ENCODE data around the gene TRAPPC2L.

The TRAPPC2L gene

GRCh38 chr16:88862968-88863367 lies 6.0 kb downstream of the TRAPPC2L start:
- CTCF ChIA-PET = no interaction called here
- TF ChIP-seq FOXK2 (IDR thresholded peaks at IDR 0.05) = no peak
- TF ChIP-seq NFRKB (IDR thresholded peaks at IDR 0.05) = no peak
- TF ChIP-seq, protein P1, sequence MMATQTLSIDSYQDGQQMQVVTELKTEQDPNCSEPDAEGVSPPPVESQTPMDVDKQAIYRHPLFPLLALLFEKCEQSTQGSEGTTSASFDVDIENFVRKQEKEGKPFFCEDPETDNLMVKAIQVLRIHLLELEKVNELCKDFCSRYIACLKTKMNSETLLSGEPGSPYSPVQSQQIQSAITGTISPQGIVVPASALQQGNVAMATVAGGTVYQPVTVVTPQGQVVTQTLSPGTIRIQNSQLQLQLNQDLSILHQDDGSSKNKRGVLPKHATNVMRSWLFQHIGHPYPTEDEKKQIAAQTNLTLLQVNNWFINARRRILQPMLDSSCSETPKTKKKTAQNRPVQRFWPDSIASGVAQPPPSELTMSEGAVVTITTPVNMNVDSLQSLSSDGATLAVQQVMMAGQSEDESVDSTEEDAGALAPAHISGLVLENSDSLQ (IDR thresholded peaks at IDR 0.05) = no peak
- POLR2A ChIA-PET = no interaction called here
- no peak for DNase-seq (ENCODE audit: extremely low spot score)

GRCh38 chr16:88863426-88863825 lies 6.5 kb downstream of the TRAPPC2L start:
- ChIA-PET POLR2A (no interaction called here), CTCF (no interaction called here)
- DNase-seq (ENCODE audit: extremely low spot score) = no peak
- TF ChIP-seq LEF1 (IDR thresholded peaks at IDR 0.05; ENCODE audit: borderline replicate concordance) (no peak), BHLHE40 (IDR thresholded peaks at IDR 0.05; ENCODE audit: borderline replicate concordance) (no peak), HDGF (IDR thresholded peaks at IDR 0.05; ENCODE audit: borderline replicate concordance) (no peak), CTBP1 (IDR thresholded peaks at IDR 0.05; ENCODE audit: borderline replicate concordance) (no peak), TARDBP (IDR thresholded peaks at IDR 0.05) (no peak), ZNF384 (IDR thresholded peaks at IDR 0.05) (no peak), L3MBTL2 (conservative IDR thresholded peaks at IDR 0.05) (no peak), FOXM1 (IDR thresholded peaks at IDR 0.05; ENCODE audit: borderline replicate concordance) (no peak), ELF4 (IDR thresholded peaks at IDR 0.05) (no peak)
- TF ChIP-seq, protein P1 (IDR thresholded peaks at IDR 0.05) = no peak

- ChIA-PET POLR2A (no interaction called here), CTCF (no interaction called here)
- DNase-seq (ENCODE audit: extremely low spot score) = no peak
- TF ChIP-seq NFRKB (IDR thresholded peaks at IDR 0.05) (no peak), SUZ12 (IDR thresholded peaks at IDR 0.05) (no peak), CTBP1 (IDR thresholded peaks at IDR 0.05; ENCODE audit: borderline replicate concordance) (no peak), SP1 (IDR thresholded peaks at IDR 0.05) (no peak), HDGF (IDR thresholded peaks at IDR 0.05; ENCODE audit: borderline replicate concordance) (no peak)
- TF ChIP-seq, protein P1 (IDR thresholded peaks at IDR 0.05) = no peak
These were observed 7.2 kb downstream of the TRAPPC2L start for GRCh38 chr16:88864099-88864498.

DNA sequence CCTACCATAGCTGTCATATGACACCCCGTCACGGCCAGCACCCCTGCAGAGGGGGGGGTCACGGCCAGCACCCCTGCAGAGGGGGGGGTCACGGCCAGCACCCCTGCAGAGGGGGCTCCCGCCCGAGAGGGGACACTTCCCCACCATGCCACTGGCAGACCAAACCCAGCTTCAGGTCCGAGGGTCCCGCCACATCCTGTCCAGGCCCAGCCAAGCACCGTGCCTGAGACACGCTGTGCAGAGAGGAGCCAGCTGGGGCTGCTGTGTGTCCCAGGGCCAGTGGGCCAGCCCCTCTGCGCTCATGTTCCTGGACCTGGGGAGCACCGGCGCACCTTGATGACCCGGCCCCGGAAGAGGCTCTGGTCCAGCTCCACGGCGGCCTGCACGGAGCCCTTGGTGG lies 7.6 kb downstream of the TRAPPC2L start:
- POLR2A ChIA-PET = no interaction called here
- no peak for DNase-seq (ENCODE audit: extremely low spot score)
- CTCF ChIA-PET = no interaction called here
- TF ChIP-seq LEF1 (IDR thresholded peaks at IDR 0.05; ENCODE audit: borderline replicate concordance) (no peak), NFRKB (IDR thresholded peaks at IDR 0.05) (no peak), SP1 (IDR thresholded peaks at IDR 0.05) (no peak), TARDBP (IDR thresholded peaks at IDR 0.05) (no peak), ELF4 (IDR thresholded peaks at IDR 0.05) (no peak), L3MBTL2 (conservative IDR thresholded peaks at IDR 0.05) (no peak), HDGF (IDR thresholded peaks at IDR 0.05; ENCODE audit: borderline replicate concordance) (no peak), ARNT (IDR thresholded peaks at IDR 0.05) (no peak), BHLHE40 (IDR thresholded peaks at IDR 0.05; ENCODE audit: borderline replicate concordance) (no peak), SUZ12 (IDR thresholded peaks at IDR 0.05) (no peak)
- TF ChIP-seq, protein P1 (IDR thresholded peaks at IDR 0.05) = no peak

DNA sequence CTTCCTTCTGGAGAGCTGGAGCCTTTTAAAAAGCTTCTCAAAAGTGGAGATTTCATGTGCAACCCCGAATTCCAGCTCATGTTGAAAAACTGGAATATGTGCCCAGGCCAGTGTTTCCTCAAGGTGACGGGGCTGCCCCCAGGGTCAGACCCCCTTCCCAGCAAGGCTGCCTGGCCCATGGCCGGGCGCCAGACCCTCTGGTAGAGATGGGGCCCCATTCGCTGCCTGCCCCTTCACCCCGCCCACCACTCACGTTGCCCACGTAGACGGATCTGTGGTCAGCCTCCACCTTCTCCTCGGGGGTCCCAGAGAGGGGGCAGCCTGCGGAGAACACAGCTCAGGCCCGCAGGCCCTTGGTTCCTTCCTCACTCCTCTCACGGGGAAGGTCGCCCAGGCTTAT lies 8.4 kb downstream of the TRAPPC2L start:
- ChIA-PET POLR2A (no interaction called here), CTCF (no interaction called here)
- TF ChIP-seq ELF4 (IDR thresholded peaks at IDR 0.05) = no peak
- no peak for TF ChIP-seq ZNF384 (IDR thresholded peaks at IDR 0.05)
- TF ChIP-seq ARNT (IDR thresholded peaks at IDR 0.05) = no peak
- no peak for DNase-seq (ENCODE audit: extremely low spot score)

GRCh38 chr16:88865742-88866141 lies 8.8 kb downstream of the TRAPPC2L start:
- TF ChIP-seq ELF4 (IDR thresholded peaks at IDR 0.05) = no peak
- no peak for TF ChIP-seq LEF1 (IDR thresholded peaks at IDR 0.05; ENCODE audit: borderline replicate concordance)
- TF ChIP-seq SP1 (IDR thresholded peaks at IDR 0.05) = no peak
- no peak for DNase-seq (ENCODE audit: extremely low spot score)
- ChIA-PET CTCF (interaction anchor here (0.9 kb wide), 1 partner anchor 8 kb away, joined by 3 read pairs; no protein-coding TSS in a partner anchor), POLR2A (no interaction called here)

- ChIA-PET POLR2A (no interaction called here), CTCF (interaction anchor here (0.9 kb wide), 1 partner anchor 8 kb away, joined by 3 read pairs; no protein-coding TSS in a partner anchor)
- TF ChIP-seq L3MBTL2 (conservative IDR thresholded peaks at IDR 0.05) = no peak
- no peak for TF ChIP-seq ZNF384 (IDR thresholded peaks at IDR 0.05)
- TF ChIP-seq TARDBP (IDR thresholded peaks at IDR 0.05) = no peak
- TF ChIP-seq BHLHE40 (IDR thresholded peaks at IDR 0.05; ENCODE audit: borderline replicate concordance) = no peak
- TF ChIP-seq SP1 (IDR thresholded peaks at IDR 0.05) = no peak
- TF ChIP-seq, protein P1 (IDR thresholded peaks at IDR 0.05) = no peak
- no peak for TF ChIP-seq FOXA1 (IDR thresholded peaks at IDR 0.05)
- TF ChIP-seq NFRKB (IDR thresholded peaks at IDR 0.05) = no peak
- no peak for TF ChIP-seq FOXM1 (IDR thresholded peaks at IDR 0.05; ENCODE audit: borderline replicate concordance)
- TF ChIP-seq ELF4 (IDR thresholded peaks at IDR 0.05) = no peak
- no peak for TF ChIP-seq FOXK2 (IDR thresholded peaks at IDR 0.05)
- TF ChIP-seq LEF1 (IDR thresholded peaks at IDR 0.05; ENCODE audit: borderline replicate concordance) = no peak
- no peak for DNase-seq (ENCODE audit: extremely low spot score)
These were observed 9.4 kb downstream of the TRAPPC2L start, which contains the start of gene PABPN1L for GRCh38 chr16:88866151-88866920. TSS of gene PABPN1L (minus strand) at chr16:88866660. CDS start at chr16:88866606, 54 bp downstream.

Data from HEK293T (cell line).